ENCODE results near the gene DGCR8.

Gene DGCR8

GRCh38 chr22:20039683-20040325 lies 40.2 kb upstream of the DGCR8 start:
- H3K4me1 ChIP-seq = peaks cover 0 to 3% (median 0%) of the 10 kb centered on the region in 4 donors
- H3K36me3 ChIP-seq = peaks cover 43 to 80% (median 75%) of the 10 kb centered on the region in 3 donors

GRCh38 chr22:20040327-20041200 lies 39.5 kb upstream of the DGCR8 start:
- Histone ChIP-seq H3K27me3 (no peaks in the 10 kb centered on the region), H3K4me3 (no peak overlapping the region), H3K36me3 (peaks cover 44 to 86% (median 76%) of the 10 kb centered on the region in 3 donors), H3K9me3 (no peaks in the 10 kb centered on the region), H3K4me1 (no peaks in the 10 kb centered on the region), H3K27ac (no peak overlapping the region)
- intact Hi-C loops (cut with DNase I; ENCODE audit: low total_unique reads) = no loop called here
- no peak for DNase-seq
- TF ChIP-seq CTCF (IDR thresholded peaks at IDR 0.05) = no peak

More at GRCh38 chr22:20039683-20040325, 40.2 kb upstream of the DGCR8 start:
- Histone ChIP-seq H3K27ac (no peak overlapping the region), H3K4me3 (no peak overlapping the region), H3K27me3 (no peaks in the 10 kb centered on the region), H3K9me3 (no peaks in the 10 kb centered on the region)
- no peak for DNase-seq
- TF ChIP-seq CTCF (IDR thresholded peaks at IDR 0.05) = no peak
- intact Hi-C loops (cut with DNase I; ENCODE audit: low total_unique reads) = no loop called here

- Histone ChIP-seq H3K27me3 (no peaks in the 10 kb centered on the region), H3K4me3 (no peak overlapping the region), H3K27ac (no peak overlapping the region), H3K36me3 (peaks cover 41 to 92% (median 75%) of the 10 kb centered on the region in 3 donors), H3K9me3 (no peaks in the 10 kb centered on the region), H3K4me1 (no peaks in the 10 kb centered on the region)
- no peak for DNase-seq
- TF ChIP-seq CTCF (IDR thresholded peaks at IDR 0.05) = no peak
- intact Hi-C loops (cut with DNase I; ENCODE audit: low total_unique reads) = no loop called here
These were observed 36.7 kb upstream of the DGCR8 start for GRCh38 chr22:20043057-20043996.

- H3K4me3 ChIP-seq = no peak overlapping the region
- H3K27ac ChIP-seq = no peak overlapping the region
- H3K27me3 ChIP-seq = no peaks in the 10 kb centered on the region
- intact Hi-C loops (cut with DNase I; ENCODE audit: low total_unique reads) = no loop called here
- peaks cover 40 to 92% (median 77%) of the 10 kb centered on the region in 3 donors for H3K36me3 ChIP-seq
- no peak for DNase-seq
- no peaks in the 10 kb centered on the region for H3K9me3 ChIP-seq
- no peak for TF ChIP-seq CTCF (IDR thresholded peaks at IDR 0.05)
- H3K4me1 ChIP-seq = no peaks in the 10 kb centered on the region
These were observed 36.1 kb upstream of the DGCR8 start for GRCh38 chr22:20043997-20044342.

GRCh38 chr22:20044495-20045151 lies 35.4 kb upstream of the DGCR8 start:
- H3K27me3 ChIP-seq = no peaks in the 10 kb centered on the region
- DNase-seq = no peak

More at GRCh38 chr22:20044495-20045151, 35.4 kb upstream of the DGCR8 start:
- no peak overlapping the region for H3K4me3 ChIP-seq
- H3K4me1 ChIP-seq = no peaks in the 10 kb centered on the region
- peaks cover 40 to 86% (median 76%) of the 10 kb centered on the region in 3 donors for H3K36me3 ChIP-seq
- no peaks in the 10 kb centered on the region for H3K9me3 ChIP-seq
- TF ChIP-seq CTCF (IDR thresholded peaks at IDR 0.05) = no peak
- no peak overlapping the region for H3K27ac ChIP-seq
- intact Hi-C loops (cut with DNase I; ENCODE audit: low total_unique reads) = no loop called here

Measured in tibial artery (tissue), 4 donors.